ENCODE data around the gene TNIK. TPM values are rescaled to one million over a fixed set of nuclear protein-coding genes. Genes with fewer than 3 reads are reported as not detected.

Gene TNIK
- total RNA-seq, 1 experiment from 2014 or later, result 0.69 TPM

GRCh38 chr3:171225165-171225564, 235.0 kb downstream of the TNIK start:
- Histone ChIP-seq H3K4me3 (ENCODE audit: low read depth, low read length, poor library complexity, severe bottlenecking) (no peak overlapping the region), H3K27ac (ENCODE audit: low read depth, low read length, poor library complexity, severe bottlenecking) (no peak overlapping the region), H3K36me3 (ENCODE audit: insufficient read depth, low read length, poor library complexity, severe bottlenecking) (no peaks in the 10 kb centered on the region), H3K27me3 (replicated peaks; ENCODE audit: insufficient read depth, low read depth, low read length, poor library complexity) (no peaks in the 10 kb centered on the region), H3K4me1 (ENCODE audit: insufficient read depth, low read length, poor library complexity, severe bottlenecking) (peaks cover 8% of the 10 kb centered on the region), H3K9me3 (ENCODE audit: low read depth, low read length, poor library complexity, severe bottlenecking) (peaks cover 5% of the 10 kb centered on the region)
- TF ChIP-seq EZH2 (IDR thresholded peaks at IDR 0.05; ENCODE audit: borderline replicate concordance, low read depth, low read length, poor library complexity, severe bottlenecking), result no peak
- no peak for TF ChIP-seq CTCF (conservative IDR thresholded peaks at IDR 0.05; ENCODE audit: low read depth, low read length)
- ChIA-PET CTCF (interaction anchor here (0.6 kb wide), 1 partner anchor 1468 kb away, joined by 4 read pairs; no protein-coding TSS in a partner anchor), POLR2A (ENCODE audit: low non-redundant PET) (no interaction called here)
- intact Hi-C loops (cut with micrococcal nuclease; ENCODE audit: unreplicated experiment), result no loop called here
- DNase-seq (ENCODE audit: low spot score), result no peak
- no TSS peak for BruUV-seq (replicated peaks)

- TF ChIP-seq EZH2 (IDR thresholded peaks at IDR 0.05; ENCODE audit: borderline replicate concordance, low read depth, low read length, poor library complexity, severe bottlenecking) (no peak), CTCF (conservative IDR thresholded peaks at IDR 0.05; ENCODE audit: low read depth, low read length) (no peak)
- no peak overlapping the region for H3K27ac ChIP-seq (ENCODE audit: low read depth, low read length, poor library complexity, severe bottlenecking)
- no TSS peak for BruUV-seq (replicated peaks)
- ChIA-PET POLR2A (ENCODE audit: low non-redundant PET) (no interaction called here), CTCF (no interaction called here)
- no peak for DNase-seq (ENCODE audit: low spot score)
- H3K27me3 ChIP-seq (replicated peaks; ENCODE audit: insufficient read depth, low read depth, low read length, poor library complexity), result no peaks in the 10 kb centered on the region
- intact Hi-C loops (cut with micrococcal nuclease; ENCODE audit: unreplicated experiment), result no loop called here
- peaks cover 5% of the 10 kb centered on the region for H3K9me3 ChIP-seq (ENCODE audit: low read depth, low read length, poor library complexity, severe bottlenecking)
- no peak overlapping the region for H3K4me3 ChIP-seq (ENCODE audit: low read depth, low read length, poor library complexity, severe bottlenecking)
- H3K4me1 ChIP-seq (ENCODE audit: insufficient read depth, low read length, poor library complexity, severe bottlenecking), result peaks cover 8% of the 10 kb centered on the region
- H3K36me3 ChIP-seq (ENCODE audit: insufficient read depth, low read length, poor library complexity, severe bottlenecking), result no peaks in the 10 kb centered on the region
Measured at GRCh38 chr3:171223396-171223795, 236.8 kb downstream of the TNIK start.

- DNase-seq (ENCODE audit: low spot score), result no peak
- CTCF ChIA-PET, result no interaction called here
- H3K27ac ChIP-seq (ENCODE audit: low read depth, low read length, poor library complexity, severe bottlenecking), result no peak overlapping the region
- no peaks in the 10 kb centered on the region for H3K27me3 ChIP-seq (replicated peaks; ENCODE audit: insufficient read depth, low read depth, low read length, poor library complexity)
- TF ChIP-seq EZH2 (IDR thresholded peaks at IDR 0.05; ENCODE audit: borderline replicate concordance, low read depth, low read length, poor library complexity, severe bottlenecking) (no peak), CTCF (conservative IDR thresholded peaks at IDR 0.05; ENCODE audit: low read depth, low read length) (no peak)
- BruUV-seq (replicated peaks), result no TSS peak
- H3K4me3 ChIP-seq (ENCODE audit: low read depth, low read length, poor library complexity, severe bottlenecking), result no peak overlapping the region
- intact Hi-C loops (cut with micrococcal nuclease; ENCODE audit: unreplicated experiment), result no loop called here
- POLR2A ChIA-PET (ENCODE audit: low non-redundant PET), result no interaction called here
- peaks cover 8% of the 10 kb centered on the region for H3K4me1 ChIP-seq (ENCODE audit: insufficient read depth, low read length, poor library complexity, severe bottlenecking)
- H3K9me3 ChIP-seq (ENCODE audit: low read depth, low read length, poor library complexity, severe bottlenecking), result peaks cover 5% of the 10 kb centered on the region
- H3K36me3 ChIP-seq (ENCODE audit: insufficient read depth, low read length, poor library complexity, severe bottlenecking), result no peaks in the 10 kb centered on the region
Measured at GRCh38 chr3:171222995-171223394, 237.2 kb downstream of the TNIK start.

All from A673 (cell line).